Osteocyte (in vitro differentiated cells): ENCODE data around the gene DNER. TPM values are rescaled to one million over a fixed set of nuclear protein-coding genes. Genes with fewer than 3 reads are reported as not detected.

Experiments
- DNase-seq: peaks from one replicate; pipeline ENCODE4 v3.0.0; 2021; ENCODE audit warnings: mixed read lengths; ENCODE audit not compliant: unreplicated experiment; ENCODE audit errors: extremely low spot score
- H3K27ac Mint-ChIP-seq: one replicate; pipeline ENCODE4 v1.8.0; 2021; ENCODE audit warnings: mild to moderate bottlenecking, mixed read lengths; ENCODE audit not compliant: unreplicated experiment
- H3K27me3 Mint-ChIP-seq: one replicate; pipeline ENCODE4 v1.8.0; 2021; ENCODE audit warnings: mixed read lengths; ENCODE audit not compliant: unreplicated experiment
- H3K36me3 Mint-ChIP-seq: one replicate; pipeline ENCODE4 v1.8.0; 2021; ENCODE audit warnings: mixed read lengths; ENCODE audit not compliant: unreplicated experiment
- H3K4me1 Mint-ChIP-seq: one replicate; pipeline ENCODE4 v1.8.0; 2021; ENCODE audit warnings: mixed read lengths; ENCODE audit not compliant: unreplicated experiment
- H3K4me3 Mint-ChIP-seq: one replicate; pipeline ENCODE4 v1.8.0; 2021; ENCODE audit warnings: mild to moderate bottlenecking, moderate library complexity, mixed read lengths; ENCODE audit not compliant: unreplicated experiment
- H3K9me3 Mint-ChIP-seq: one replicate; pipeline ENCODE4 v1.8.0; 2021; ENCODE audit warnings: mixed read lengths; ENCODE audit not compliant: unreplicated experiment
- CTCF ChIP-seq: fragments of 200-600 bp; sonication (generic); IDR thresholded peaks from 2 replicates; pipeline ENCODE4 v1.5.0; 2021; ENCODE audit warnings: antibody characterized with exemption, mild to moderate bottlenecking, moderate library complexity
- total RNA-seq: library from RNA; stranded (reverse); gene quantifications from 2 replicates; pipeline ENCODE4 v1.2.1, GENCODE V29; 2021

The DNER gene
- total RNA-seq, 1 donor from 2014 or later = 0.19 TPM

- no peak for TF ChIP-seq CTCF
- Mint-ChIP-seq H3K4me3 (no peak overlapping the region), H3K27ac (no peak overlapping the region), H3K27me3 (no peaks in the 10 kb centered on the region), H3K9me3 (no peaks in the 10 kb centered on the region), H3K36me3 (no peaks in the 10 kb centered on the region), H3K4me1 (no peaks in the 10 kb centered on the region)
- peak; percentile 8 for DNase-seq
Measured at GRCh38 chr2:229669841-229670240, 44.5 kb downstream of the DNER start.

GRCh38 chr2:229666811-229667210 is 47.5 kb downstream of the DNER start:
- H3K27me3 Mint-ChIP-seq = no peaks in the 10 kb centered on the region
- H3K27ac Mint-ChIP-seq = no peak overlapping the region
- no peak for DNase-seq
- no peaks in the 10 kb centered on the region for H3K36me3 Mint-ChIP-seq
- no peak for TF ChIP-seq CTCF
- no peaks in the 10 kb centered on the region for H3K9me3 Mint-ChIP-seq
- H3K4me3 Mint-ChIP-seq = no peak overlapping the region
- no peaks in the 10 kb centered on the region for H3K4me1 Mint-ChIP-seq

- no peak for DNase-seq
- H3K27me3 Mint-ChIP-seq = no peaks in the 10 kb centered on the region
- TF ChIP-seq CTCF = no peak
- H3K36me3 Mint-ChIP-seq = no peaks in the 10 kb centered on the region
- H3K4me1 Mint-ChIP-seq = no peaks in the 10 kb centered on the region
- no peak overlapping the region for H3K27ac Mint-ChIP-seq
- no peak overlapping the region for H3K4me3 Mint-ChIP-seq
- H3K9me3 Mint-ChIP-seq = no peaks in the 10 kb centered on the region
Measured at GRCh38 chr2:229665158-229665557, 49.2 kb downstream of the DNER start.

GRCh38 chr2:229661478-229661877 is 52.9 kb downstream of the DNER start:
- Mint-ChIP-seq H3K27ac (no peak overlapping the region), H3K4me1 (no peaks in the 10 kb centered on the region), H3K27me3 (no peaks in the 10 kb centered on the region), H3K9me3 (no peaks in the 10 kb centered on the region), H3K4me3 (no peak overlapping the region), H3K36me3 (no peaks in the 10 kb centered on the region)
- DNase-seq = no peak
- TF ChIP-seq CTCF = no peak

GRCh38 chr2:229660951-229661350 is 53.4 kb downstream of the DNER start:
- TF ChIP-seq CTCF = no peak
- DNase-seq = no peak
- no peak overlapping the region for H3K4me3 Mint-ChIP-seq

More at GRCh38 chr2:229660951-229661350, 53.4 kb downstream of the DNER start:
- no peaks in the 10 kb centered on the region for H3K36me3 Mint-ChIP-seq
- no peak overlapping the region for H3K27ac Mint-ChIP-seq
- no peaks in the 10 kb centered on the region for H3K4me1 Mint-ChIP-seq
- H3K27me3 Mint-ChIP-seq = no peaks in the 10 kb centered on the region
- no peaks in the 10 kb centered on the region for H3K9me3 Mint-ChIP-seq
